M059J (cell line): ENCODE results near the gene SIN3A. TPM values are rescaled to one million over a fixed set of nuclear protein-coding genes. Genes with fewer than 3 reads are reported as not detected.
"Not testable (repeated sequence)": the region's sequence is repeated elsewhere in the genome, so short reads cannot be mapped to it uniquely, and the experiment has no call there.

Source experiments
- DNase-seq: peaks from one replicate; pipeline ENCODE4 v3.0.0-alpha.2; 2012; ENCODE audit warnings: low read depth
- total RNA-seq: library from RNA; depleted of rRNA; stranded (reverse); fragments of >200 nt; shearing (Covaris generic); gene quantifications from 2 replicates; pipeline ENCODE4 v1.2.3, GENCODE V29; 2014; rRNA removed

The SIN3A gene
- total RNA-seq: 38.5 and 39.7 TPM in 2 replicates

DNA sequence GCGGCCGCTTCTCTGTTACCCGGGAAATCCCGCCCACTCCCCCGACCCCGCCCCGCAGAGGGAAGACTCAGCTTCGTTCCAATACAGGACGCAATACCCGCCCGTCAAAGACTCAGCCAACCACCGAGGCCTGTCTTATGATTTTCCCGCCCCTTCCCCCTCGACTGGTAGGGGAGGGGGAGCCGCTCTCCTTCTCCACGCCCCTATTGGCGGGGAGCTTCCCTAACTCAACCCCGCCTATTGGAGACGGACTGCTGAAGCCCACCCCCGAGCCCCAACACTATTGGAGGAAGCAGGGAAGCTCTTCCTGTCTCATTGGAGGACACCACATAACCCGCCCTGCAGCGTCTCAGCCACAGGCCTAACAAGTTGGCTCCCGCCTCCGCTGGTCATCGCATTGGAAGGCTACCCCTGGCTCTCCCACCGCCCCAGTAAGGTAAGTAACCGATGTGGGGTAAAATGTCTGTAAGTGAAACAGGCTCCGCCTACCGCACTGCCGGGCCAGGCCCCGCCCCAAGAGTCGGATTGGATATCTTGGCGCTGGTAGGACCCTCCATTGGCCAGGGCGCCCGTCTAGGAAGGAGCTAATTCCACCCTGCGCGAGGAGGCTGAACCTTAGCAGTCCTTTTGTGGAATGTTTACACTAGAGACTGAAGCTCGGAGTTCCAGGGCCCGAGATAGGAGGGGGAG, at the start of gene SIN3A:
TSS of gene SIN3A (minus strand) at position 17 of the 690 bp plus-strand sequence. CDS start 21,315 bp downstream, outside the sequence.
- DNase-seq: peak; percentile 100

DNA sequence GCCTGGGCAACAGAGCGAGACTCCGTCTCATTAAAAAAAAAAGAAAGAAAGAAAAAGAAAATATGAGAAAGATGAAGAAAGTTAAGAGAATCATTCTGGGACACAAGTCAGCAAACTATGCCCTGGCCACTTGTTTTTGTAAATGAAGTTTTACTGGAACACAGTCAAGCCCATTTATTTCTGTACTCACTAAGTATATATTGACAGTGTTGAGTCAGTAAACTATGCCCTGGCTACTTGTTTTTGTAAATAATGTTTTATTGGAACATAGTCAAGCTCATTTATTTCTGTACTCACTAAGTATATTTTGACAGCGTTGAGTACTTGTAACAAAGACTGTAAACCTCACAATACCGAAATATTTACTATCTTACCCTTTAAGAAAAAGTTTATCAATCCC, 42.2 kb upstream of the SIN3A start:
- no peak for DNase-seq

DNA sequence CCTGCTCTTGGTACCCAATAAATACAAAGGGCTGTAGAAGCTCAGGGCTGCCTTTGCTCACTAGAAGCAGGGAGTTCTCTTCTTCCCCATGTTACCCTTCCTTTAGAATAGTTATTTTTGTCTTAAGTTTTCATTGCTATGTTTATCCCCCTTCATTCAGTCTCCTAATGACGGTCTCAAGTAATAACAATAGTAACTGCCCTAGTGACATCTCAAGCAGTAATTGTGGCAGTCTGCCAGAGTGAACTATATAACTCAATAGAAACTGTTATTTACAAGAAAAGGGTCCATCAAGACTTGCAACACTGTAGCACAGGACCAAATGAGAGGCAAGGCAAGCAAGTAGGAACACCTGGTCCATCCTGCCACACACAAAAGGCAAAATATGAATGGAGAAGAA, 32.5 kb upstream of the SIN3A start:
- no peak for DNase-seq

DNA sequence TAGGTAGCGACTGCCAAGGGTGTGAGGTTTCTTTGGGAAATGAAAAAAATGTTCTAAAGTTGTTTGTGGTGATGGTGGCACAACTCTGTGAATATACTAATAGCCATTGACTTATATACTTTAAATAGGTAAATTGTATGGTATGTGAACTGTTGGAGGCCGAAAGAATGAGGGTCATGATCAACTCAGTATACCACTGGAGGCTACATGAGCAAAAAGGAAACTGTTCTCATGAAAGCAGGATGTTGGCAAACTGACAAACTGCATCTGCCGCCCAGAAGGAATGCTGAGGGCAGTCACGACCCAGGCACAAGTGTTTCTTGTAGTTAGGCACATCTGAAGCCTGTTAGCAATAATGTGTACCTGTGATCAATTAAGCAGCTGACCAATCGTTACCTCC, 32.1 kb upstream of the SIN3A start:
- DNase-seq: not testable (repeated sequence)

DNA sequence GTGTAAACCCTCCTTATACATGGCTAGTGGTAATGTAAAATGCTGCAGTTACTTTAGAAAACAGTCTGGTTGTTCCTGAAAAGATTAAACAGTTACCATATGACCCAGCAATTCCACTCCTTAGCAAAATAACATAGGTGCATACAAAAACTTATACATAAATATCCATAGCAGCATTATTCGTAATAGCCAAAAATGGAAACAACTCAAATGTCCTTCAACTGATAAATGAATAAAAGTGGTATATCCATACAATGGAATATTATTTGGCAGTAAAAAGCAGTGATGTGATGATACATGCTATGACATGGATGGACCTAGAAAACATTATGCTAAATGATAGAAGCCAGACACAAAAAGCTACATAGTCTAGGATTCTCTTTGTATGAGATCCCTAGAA, 31.6 kb upstream of the SIN3A start:
- no peak for DNase-seq

DNA sequence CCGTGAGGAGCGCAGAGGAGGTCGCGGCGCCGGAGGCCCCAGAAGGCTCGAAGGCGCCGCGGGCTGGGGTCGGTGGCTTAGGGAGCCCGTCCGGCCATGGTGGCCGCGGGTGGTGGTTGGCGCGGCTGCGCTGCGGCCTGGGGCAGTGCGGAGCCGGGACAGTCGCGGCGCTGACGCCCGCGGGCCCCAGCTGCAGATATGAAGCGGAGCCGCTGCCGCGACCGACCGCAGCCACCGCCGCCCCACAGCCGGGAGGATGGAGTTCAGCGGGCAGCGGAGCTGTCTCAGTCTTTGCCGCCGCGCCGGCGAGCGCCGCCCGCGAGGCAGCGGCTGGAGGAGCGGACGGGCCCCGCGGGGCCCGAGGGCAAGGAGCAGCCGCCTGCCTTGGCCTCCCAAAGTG, 29.0 kb upstream of the SIN3A start:
- not testable (repeated sequence) for DNase-seq

DNA sequence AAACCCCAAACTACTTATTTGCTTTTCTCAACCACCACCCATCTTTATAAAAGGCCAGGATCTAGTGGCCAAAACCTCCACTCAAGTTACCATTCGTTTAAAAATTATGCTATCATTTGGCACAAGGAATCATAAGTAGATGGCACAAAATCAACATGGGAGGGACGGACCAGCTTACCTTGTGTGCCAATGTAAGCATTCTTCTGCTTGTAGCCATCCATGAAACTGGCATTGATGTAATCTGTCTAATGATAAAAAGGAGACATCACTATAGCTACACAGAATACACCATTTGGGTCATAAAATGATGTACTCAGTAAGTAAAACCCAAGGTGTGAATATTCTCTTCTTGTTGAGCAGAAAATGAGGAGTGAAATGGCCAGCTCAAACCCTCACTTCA, 28.2 kb upstream of the SIN3A start:
- DNase-seq: no peak

DNA sequence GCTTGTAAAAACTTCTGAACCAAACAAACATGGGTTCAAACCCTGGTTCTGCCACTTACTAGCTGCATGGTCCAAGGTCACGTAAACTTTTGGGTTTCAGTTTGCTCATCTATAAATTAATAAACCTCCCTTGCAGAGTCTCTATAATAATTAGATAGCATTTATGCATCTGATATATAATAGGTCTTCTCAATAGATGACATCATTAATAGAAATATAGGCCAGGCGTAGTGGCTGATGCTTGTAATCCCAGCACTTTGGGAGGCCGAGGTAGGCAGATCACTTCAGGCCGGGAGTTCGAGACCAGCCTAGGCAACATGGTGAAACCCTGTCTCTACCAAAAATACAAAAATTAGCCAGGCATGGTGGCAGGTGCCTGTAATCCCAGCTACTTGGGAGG, 25.6 kb upstream of the SIN3A start:
- not testable (repeated sequence) for DNase-seq

DNA sequence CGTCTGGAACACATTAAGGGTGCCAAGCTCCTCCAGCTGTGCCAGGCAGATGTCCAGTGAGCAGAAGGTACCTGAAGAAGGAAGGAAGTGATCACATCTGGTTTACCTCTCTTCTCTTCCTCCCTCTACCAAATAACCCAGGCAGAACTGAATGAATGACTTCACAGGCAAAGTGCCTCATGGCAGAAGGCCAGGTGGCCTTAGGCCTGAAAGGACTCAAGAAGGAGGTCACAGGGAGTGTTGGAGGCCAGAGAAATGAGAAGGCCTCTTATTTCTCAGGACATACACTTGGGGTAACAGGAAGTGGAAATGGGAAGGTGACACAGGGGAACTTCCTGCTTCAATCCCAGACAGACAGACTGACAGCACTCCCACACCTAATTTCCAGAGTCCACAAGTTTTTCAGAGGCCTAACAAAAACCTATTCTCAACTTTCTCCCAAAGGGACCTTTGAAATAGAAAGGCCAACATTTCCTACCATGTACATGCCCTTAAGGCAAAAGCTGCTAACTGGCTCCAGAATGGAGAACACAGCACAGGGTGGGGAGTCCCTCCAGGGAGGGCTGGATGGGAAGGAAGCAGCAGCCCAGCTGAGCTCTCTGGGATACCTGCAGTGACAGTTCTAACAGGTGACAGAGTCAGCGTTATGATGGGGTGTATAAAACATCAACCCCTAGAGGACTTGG, 17.6 kb upstream of the SIN3A start:
- DNase-seq: peak; percentile 15

DNA sequence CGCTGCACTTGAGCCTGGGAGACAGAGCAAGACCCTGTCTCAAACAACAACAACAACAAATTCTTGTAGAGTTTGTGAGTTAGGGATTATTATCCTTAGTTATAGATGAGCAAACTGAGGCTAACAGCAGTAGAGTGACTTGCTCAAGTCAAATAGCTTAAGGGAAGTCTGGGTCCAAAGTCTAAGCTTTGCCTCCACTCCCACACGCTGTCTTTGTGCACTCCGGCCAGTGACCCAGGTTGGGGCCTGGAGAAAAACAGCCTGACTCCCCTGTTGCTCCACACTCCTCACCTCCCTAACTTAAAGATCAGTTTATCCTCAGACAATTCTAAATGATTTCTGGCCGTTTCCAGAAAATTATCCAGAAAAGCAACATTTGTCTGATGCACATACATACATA, 9.2 kb upstream of the SIN3A start:
- no peak for DNase-seq

DNA sequence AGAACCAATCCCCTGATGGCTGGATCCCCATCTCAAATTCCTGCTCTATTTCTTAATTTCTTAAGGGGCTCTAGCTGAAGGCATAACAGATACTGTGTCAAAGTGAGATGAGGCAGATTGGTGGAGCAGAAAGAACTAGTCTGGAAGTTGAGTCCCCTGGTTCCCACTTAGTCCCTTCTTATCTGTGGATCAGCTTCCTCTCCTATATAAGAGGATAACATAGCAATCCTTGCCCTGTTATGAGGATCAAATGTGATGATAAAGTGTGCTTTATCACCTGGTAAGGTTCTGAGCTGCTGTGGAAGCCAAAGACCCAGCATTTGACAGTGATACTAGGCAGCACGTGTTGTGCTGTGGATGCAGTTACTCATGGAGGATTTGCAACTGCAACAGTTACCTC, 8.1 kb upstream of the SIN3A start:
- DNase-seq: no peak

DNA sequence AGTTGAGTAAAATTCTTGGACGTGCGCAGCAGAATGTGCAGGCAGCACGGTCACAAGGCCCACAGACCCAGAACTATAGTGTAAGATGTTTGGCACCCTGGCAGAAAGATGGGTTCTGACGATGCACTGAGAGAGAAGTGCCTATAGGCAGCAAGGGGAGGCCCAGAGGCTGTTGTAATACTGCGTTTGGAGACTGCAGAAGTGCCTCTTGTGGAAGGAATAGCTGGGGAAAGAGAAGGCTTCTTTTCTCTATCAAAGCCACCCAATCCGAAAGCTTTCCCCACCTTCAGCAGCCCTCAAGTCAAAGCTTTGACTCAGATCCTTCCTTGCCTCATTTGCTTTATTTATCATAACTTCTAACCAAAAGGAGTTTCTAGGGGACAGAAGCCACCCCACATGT, 5.2 kb upstream of the SIN3A start:
- no peak for DNase-seq

DNA sequence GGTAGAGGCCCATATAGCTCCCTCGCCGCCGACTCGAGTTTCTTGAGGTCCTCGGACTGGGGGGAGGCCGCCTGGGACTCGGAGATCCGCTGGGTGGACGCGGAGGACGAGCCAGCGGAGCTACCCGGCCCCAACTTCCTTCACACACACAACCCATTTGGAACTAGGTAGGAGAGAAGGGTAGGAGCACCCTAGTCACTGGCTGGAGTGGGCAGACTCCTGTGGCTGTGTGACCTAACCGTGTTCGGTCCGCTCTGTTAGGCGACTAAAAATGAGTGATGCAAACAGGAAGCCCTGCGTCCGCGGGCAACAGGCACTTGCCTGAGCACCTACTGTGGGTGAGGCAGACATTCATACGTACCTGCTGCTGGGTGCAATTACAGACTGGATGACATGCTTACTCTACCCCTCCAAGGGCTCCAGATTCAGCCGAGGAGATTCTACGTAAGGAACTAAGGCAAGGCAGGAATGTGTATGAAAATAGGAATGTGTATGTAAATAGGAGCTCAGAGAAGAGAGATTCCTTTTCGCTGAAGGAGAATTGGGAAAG, 4.6 kb upstream of the SIN3A start:
- peak; percentile 66 for DNase-seq

DNA sequence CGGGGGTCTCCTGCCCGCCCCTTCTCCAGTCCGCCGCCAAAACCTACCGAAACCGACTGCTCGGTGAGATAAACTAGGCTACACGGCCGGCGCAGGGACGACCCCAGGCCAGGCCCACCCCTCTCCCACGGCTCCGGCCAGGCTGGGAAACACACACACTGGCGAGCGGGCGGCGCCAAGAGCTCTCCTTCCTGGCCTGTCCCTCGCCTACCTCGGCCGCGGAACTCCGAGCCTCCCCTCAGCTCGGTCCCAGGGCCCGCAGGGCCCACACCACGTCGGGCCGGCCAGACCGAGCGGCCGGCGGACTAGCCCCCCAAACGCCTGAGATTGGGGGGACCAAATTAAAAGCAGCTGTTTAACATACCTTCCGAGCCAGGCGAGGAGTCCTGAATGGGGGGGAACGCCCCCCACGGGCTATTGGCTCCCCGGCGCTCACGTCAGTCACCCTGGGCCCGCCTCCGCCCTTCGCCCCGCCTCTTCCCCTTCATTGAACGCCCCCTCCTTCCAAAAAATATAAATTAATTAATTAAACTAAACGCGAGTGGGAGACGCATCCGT, 4.0 kb upstream of the SIN3A start:
- DNase-seq: peak; percentile 78

DNA sequence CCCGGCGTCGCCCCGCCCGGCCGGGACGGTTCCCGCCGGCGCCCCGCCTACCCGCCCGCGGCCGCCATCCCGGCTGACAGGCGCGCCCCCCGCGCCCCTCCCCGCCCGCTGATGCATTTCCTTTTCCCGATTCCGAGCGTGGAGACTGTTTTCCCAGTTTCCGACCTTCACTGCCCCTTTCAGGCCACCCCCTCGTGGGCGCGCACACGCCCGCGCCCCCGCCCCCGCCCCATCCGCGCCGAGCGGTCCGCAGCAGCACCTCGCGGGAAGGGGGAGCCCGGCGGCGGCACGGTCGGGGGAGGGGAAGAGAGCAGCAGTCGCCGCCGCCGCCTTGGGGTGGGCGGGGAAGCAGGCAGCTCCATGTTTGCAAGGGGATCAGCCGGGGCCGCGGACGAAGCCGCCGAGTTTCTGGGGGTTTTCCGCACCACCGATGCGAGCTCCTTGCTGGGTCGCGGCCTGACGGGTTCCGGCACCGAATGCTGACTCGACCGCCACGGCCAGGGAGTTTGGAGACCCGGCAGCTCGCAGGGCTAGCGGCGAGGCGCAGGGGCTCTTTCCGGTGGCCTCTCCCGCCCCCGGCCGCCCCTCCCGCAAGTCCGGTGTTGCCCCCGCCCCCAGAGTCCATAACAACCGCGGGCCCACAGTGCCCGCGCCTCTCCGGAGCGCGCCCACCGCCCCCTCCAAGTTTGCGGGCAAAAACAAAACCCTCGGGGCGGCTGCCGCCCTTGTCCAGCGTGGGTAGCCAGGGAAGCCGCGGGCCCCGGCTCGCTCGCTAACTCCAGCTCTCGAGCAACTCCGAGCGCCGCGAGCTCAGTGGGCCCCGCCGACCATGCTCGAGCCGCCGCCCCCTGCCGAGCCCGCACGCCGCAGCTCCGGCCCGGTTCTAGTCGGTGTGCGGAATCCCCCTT, 3.2 kb upstream of the SIN3A start:
- peak; percentile 31 for DNase-seq

DNA sequence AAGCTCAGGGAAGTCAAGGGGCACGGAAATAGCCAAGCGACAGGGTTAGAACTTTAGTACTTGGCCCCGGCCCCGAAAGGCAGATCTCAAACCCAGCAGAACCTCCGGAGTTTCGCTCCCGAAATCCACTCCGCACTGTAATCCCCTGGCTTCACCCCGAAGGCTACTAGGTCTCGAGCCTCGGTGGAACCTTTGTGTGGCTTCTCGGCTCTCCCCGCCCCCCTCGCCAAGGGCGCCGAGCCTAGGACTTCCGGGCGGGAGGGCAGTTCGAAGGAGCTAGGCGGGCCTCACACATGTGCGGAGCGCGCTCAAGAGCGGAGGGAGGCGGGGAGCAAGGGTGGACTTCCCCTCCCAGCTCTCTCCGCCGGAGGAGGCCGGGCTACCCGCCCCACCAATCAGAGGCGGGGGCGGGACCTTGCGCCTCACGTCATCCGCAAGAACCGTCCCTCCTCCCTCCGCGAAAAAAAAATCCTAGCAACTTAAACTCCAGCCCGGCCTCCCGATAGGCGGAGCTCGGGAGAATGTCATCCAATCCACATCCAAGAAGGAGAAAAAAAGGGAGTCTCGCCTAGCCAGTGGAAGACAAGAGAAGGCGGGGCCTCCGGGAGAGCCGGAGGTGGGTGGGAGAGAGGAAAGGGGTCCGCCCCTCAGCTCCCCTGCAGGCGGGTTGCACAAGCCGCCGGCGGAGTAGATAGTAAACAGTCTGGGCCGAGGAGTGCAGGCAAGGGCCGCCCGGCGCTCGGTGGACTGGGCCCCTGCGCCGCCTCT, 2.4 kb upstream of the SIN3A start:
- DNase-seq: peak; percentile 99

DNA sequence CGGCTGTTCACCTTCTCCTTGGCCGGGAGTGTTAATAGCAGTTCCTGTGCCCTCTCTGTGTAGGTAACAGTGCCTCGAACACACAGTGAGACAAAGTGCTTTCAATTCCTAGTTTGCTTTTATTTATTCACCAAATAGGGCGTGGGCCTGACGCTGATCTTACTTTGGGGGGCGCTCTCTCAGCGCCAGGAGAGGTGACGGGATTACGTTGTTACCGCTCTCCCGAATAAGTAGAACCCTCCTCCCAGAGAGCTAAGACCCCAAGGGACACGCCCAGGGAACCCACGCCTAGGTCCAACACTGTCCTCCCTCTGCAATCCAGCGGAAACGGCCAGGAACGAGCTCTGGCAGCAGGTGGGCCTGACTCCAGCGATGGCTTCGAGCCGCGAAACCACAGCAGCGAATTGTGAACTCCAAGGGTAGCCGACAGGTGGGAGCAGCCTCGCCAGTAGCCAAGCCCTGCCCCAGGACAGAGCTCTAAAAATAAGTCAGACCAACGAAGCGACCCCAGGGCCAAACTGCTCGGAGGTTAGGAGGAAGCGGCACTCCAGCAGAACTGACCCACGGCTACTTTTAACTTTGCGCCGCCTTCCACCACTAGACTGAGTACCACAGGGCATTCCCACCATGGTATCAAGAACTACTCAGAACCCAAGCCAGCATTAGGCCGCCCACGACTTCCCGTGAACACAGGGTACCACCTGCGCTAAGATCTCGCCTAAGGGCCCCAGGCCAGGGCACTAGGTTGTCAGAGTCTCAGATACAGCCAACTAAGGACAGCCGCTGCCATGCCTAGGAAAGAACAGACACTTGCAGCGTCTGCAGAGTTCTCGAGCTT, 1.6 kb upstream of the SIN3A start:
- DNase-seq: peak; percentile 52

DNA sequence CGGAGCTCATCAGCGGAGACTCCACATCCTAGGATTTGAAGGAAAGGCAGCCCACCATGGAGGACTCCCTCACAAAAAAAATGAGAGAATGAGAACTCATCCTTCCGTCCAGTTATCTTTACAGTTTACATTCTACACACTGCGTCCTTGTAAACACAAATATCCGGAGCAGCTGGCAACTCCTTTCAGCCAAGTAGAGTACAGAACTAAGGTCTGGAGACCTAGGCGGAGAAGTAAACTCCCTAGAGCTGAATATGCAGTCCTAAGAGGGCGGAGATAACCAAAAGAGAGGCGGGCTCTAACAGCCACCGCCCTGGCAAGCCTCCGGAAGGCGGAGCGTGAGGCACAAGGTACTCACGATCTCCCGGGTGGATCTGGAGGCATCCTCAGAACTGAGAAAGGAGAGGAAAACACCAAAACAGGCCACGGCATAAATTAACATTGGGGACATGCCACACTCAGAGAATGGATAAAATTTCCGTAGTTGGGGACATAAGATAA, 924 bp upstream of the SIN3A start:
- DNase-seq: peak; percentile 86

DNA sequence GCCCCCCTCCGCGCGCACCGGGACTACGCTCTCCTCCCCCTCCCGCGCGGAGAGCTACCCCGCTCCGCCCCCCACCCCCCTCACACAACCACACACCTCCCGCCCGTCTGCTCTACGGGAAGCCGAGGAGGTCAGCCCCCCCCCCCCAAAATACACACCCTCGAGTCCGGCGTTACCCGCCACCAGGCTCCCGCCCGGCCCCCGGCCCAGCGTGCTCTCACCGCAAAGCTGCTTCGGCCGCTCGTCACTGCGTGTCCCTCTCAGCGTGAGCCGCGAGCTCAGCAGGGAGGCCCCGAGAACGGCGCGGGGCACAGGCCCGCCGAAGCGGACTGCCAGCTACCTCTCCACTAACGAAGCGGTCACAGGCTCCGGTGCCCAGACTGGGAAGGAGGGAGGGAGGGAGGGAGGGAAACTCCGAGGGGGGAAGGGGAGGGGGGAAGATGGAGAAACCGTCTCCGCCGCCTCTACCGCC, 252 bp downstream of the SIN3A start:
- no peak for DNase-seq
